GM19463 (cell line): ENCODE measurements around the gene KRT81.

ENCODE experiments used
- ATAC-seq: cut with Tn5 transposase; IDR thresholded peaks from one replicate; pipeline ENCODE4 v1.9.1; 2021; ENCODE audit warnings: mild to moderate bottlenecking, moderate library complexity; ENCODE audit not compliant: unreplicated experiment

The KRT81 gene

DNA sequence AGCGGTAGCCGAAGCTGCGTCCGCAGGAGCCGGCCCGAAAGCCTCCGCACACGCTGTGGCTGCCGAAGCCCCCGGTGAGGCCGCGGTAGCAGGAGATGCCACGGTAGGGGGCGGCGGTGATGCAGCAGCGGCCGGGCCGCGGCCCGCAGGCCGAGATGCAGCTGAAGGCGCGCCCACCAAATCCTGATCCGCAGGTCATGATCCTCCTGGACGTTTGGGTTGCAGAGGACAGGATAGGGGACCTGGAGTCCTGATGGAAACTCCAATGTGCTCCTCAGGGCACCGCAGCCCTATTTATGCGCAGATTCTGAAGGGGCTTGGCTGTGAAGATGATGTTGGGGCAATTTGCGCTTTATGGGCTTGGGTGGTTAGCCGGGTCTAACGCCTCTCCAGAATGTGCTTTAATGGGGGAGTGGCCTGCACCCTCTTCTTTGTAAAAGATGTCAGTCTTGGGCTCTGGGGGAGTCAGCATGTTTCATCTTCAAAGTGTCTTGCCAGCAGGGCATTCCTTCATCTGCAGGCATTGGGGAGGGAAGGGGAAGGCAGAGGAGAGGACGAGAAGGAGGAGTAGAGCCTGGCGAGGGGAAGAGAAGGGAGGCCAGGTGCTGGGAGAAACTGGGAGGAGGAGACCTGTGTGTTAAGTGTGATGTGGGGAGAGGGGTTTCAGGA, at the start of gene KRT81:
TSS of gene KRT81 (minus strand) at position 268 of the 669 bp plus-strand sequence. CDS start at position 199, 69 bp downstream.
- no peak for ATAC-seq

- no peak for ATAC-seq
Observed at GRCh38 chr12:52338241-52338960, 47.1 kb upstream of the KRT81 start.

DNA sequence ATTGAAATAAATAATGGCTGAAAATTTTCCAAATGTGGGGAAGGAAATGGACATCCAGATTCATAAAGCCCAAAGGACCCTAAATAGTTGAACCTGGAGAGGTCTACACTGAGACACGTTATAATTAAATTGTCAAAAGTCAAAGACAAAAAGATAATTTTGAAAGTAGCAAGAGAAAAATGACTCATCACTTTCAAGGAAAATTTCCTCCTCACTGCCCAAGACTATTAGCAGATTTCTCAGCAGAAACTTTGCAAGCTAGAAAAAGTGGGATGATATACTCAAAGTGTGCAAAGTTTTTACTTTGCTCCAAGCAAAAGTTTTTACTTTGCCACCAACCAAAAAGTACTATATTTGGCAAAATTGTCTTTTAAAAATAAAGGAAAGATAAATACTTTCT, 45.7 kb upstream of the KRT81 start:
- ATAC-seq = no peak

DNA sequence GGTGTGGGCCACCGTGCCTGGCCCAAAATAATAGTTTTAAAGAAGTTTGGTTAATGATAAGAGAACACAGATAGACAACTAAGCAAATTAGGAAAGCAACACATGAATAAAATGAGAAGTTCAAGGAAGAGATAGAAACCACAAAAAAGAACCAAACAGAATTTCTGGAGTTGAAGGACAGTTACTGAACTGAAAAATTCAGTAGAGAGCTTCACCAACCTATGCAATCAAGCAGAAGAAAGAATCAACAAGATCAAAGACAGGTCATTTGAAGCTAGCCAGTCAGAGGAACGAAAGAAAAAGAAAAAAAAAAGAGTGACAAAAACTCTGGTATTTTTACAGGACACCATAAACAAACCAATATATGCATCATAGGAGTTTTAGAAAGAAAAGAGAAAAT, 45.3 kb upstream of the KRT81 start:
- no peak for ATAC-seq

GRCh38 chr12:52335598-52336262, 44.4 kb upstream of the KRT81 start:
- no peak for ATAC-seq

GRCh38 chr12:52334185-52334584, 42.9 kb upstream of the KRT81 start:
- no peak for ATAC-seq

GRCh38 chr12:52333321-52333720, 42.0 kb upstream of the KRT81 start:
- ATAC-seq = no peak

DNA sequence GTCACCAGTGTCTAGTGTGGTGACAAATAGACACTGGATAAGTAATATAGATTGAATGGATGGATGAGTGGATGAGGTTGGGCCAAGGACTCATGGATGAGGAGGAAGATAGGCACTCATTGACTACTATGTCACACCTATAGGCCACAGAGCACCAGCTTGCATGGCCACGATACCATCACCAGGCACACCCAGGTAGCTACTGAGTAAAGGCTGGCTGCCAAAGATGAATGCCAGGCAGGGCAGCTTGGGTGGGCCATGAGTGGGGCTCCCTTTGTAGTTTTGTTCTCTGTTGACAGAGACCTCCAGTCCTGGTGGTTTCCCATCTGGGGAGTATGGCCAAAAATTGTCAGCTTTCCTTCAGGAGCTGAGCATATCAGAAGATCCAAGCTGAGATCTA, 41.0 kb upstream of the KRT81 start:
- ATAC-seq = no peak

DNA sequence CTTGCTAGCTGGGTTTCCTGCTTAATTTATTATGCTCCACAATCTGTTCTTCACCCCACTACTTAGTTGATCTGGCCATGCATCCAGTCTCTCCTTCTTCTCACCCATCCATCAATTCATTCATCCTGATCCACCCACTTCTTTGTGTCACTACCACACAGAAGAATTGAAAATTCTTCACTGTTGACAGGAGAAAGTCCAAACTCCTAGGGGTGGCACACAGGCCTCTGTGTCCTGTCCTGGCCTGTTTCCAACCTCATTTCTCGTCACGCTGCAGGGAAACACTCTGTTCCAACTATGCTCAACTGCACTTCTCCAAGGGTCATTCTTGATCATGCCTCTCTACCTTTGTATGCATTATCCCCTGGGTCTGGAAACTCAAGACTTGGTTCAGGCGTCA, 40.5 kb upstream of the KRT81 start:
- no peak for ATAC-seq

DNA sequence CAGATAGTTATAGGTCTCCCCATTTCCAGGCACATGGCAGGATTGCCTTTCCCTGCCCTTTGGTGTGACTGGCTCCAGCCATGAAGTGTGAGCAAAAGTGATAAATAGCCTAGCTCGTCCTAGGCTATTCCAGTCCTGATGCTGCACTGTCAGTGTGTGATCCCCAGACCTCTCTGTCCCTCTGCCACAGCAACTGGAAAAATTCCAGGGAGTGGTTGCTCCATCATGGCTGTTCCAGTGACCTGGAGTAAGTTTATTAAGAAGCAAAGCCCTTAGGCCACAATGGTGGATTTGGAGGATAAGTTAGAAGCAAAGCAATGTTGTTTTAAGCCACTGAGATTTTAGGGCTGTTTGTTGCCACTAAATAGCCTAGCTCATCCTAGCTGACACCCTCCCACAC, 39.7 kb upstream of the KRT81 start:
- no peak for ATAC-seq

DNA sequence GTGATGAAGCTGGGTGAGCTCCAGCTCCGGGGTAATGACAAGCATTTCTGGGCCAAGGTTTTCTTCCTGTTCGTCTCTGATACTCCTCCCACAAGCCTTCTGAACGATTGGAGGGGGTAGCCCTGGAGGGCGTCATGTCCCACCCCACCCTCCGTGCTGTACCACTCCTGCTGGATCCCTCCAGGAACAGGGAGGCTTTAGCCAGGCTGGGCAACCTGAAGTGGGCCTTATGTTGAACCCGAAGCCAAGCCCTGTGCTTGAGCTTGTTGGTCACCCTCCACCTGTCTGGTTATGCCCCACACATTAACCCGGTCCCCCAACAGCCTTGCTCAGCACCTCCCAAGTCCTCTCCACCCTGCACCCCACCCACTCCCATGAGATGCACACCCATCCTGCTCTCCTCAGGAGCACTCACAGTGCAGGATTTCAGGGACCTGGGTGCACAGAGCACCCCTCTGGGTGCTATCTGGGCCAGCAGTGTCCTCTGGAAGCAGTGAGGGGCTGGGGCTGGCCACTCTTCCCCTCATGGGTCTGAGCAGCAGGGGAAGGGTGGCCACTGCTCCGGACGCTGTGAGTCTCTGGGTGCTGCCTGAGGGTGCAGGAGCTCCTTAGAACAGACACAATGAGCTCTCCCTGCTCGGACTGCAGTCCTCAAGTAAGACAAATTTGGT, 36.6 kb upstream of the KRT81 start:
- ATAC-seq = no peak

GRCh38 chr12:52327052-52327829, 35.9 kb upstream of the KRT81 start:
- ATAC-seq = peak; percentile 98

DNA sequence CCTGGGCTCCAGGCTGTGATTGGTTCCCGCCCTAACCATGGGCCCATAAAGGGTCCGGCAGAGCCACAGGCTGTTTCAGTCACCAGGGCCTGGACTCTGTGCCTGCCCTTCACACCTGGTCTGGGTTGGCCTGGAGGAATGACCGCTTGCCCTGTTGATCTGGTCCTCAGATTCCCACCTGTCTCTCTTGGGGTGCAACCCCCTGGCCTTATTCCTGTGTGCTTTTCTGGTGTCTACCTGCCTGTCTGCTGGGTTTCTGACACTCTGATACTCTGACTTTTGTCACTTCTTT, 32.8 kb upstream of the KRT81 start:
- ATAC-seq = no peak

GRCh38 chr12:52323416-52324152, 32.2 kb upstream of the KRT81 start:
- no peak for ATAC-seq

DNA sequence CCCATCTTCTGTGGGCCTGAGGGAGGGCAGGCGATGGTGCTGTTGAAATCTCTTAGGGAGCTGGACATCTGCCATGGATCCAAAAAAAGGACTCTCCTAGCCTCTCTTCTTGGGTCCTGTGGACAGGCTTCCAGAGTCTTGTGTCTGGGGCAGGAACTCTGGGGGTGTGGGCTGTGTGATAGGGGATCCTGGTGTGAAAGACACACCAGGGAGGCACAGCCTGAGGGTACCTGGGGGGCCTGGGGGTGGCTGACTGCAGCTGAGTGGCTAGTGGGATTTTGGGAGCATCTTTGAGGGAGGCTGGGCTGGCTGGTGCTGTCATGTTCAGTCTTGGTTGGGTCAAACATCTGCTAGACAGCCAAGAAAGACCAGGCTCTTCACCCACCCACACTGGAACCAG, 31.7 kb upstream of the KRT81 start:
- ATAC-seq = no peak

DNA sequence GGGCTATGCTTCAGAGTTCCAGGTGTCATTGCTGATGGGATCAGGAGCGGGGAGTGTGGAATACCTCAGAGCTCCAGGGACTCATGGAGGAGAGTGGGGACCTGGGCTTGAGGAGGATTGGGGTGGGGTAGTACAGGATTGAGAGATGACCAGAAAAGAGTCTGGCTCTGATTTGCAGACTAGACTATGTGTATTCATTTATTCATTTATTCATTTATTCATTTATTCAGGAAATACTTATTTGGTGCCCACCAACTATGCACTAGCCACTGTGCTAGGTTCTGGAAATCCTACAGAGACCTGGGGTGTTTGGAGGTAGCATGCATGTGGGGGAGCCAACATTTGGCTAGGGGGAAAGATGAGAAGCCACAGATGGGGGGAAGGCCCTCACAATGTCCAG, 30.7 kb upstream of the KRT81 start:
- no peak for ATAC-seq

DNA sequence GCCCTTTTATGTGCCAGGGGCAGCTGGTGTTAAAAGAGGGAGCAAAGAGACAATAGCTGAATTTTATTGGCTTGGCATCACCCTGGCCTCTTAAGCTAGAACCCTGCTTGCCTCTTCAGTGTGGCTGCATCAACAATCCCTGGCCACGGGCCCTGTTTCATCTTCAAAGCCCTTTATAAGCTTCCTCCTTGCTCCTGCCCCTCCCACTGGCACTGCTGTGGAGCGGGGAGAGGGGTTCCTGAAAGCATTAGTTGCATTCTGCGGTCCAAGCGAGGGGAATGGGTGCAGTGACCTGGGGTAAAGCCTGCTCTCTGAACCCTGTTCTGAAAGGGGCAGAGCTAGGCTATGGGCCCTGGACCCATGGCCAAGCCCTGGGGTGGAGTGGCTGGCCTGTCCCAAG, 30.1 kb upstream of the KRT81 start:
- no peak for ATAC-seq

GRCh38 chr12:52320784-52321400, 29.6 kb upstream of the KRT81 start, which contains the start of gene KRT83:
Gene KRT83 (minus strand): TSS chr12:52321398. CDS start chr12:52321335, 63 bp downstream.
- ATAC-seq = no peak

DNA sequence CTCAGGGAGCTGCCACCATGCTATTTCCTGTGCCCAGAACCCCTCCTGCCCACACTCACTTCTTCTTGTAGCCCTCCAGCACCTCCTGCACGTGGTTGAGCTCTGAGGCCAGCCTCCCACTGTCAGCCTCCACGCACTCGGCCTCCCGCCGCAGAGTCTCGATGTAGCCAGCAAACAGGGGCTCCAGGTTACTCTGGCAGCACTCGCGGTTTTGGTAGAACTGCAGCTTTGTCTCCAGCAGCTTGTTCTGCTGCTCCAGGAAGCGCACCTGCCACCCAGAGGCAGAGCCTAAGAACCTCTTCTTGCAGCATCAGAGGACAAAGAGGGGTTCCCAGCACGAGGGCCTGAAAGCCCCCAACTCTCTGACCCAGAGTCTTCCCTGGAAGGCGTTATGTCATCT, 27.8 kb upstream of the KRT81 start:
- ATAC-seq = no peak
